ENCODE measurements around the gene PPARG. TPM values are rescaled to one million over a fixed set of nuclear protein-coding genes. Genes with fewer than 3 reads are reported as not detected.

PPARG gene
- total and polyA plus RNA-seq, 2 of the 8 experiments (the other 6 are each of a cell fraction or from before 2014, with no cell fraction given) = 0.06 TPM; not detected in 1

GRCh38 chr3:12465151-12465835 lies 176.4 kb downstream of the PPARG start:
- ChIA-PET POLR2A (ENCODE audit: partially characterized antibody) (no interaction called here), CTCF (ENCODE audit: partially characterized antibody) (interaction anchor here (0.6 to 1.8 kb wide), 4 partner anchors 11 to 310 kb away, joined by 3 to 9 read pairs (median 4); no protein-coding TSS in a partner anchor)
- Histone ChIP-seq H3K27me3 (replicated peaks in 1 of 4; ENCODE audit: control insufficient read depth in 3 of 4, extremely low read depth in 1 of 4, insufficient read depth in 3 of 4, low read length in 3 of 4) (no peaks in the 10 kb centered on the region), H3K9ac (replicated peaks in 1 of 4; ENCODE audit: extremely low read depth in 1 of 4, low read depth in 3 of 4, low read length in 3 of 4) (no peak overlapping the region), H3K14ac (ENCODE audit: insufficient read length) (no peak overlapping the region), H3K79me1 (ENCODE audit: low read depth, low read length) (no peaks in the 10 kb centered on the region), H3K27ac (ENCODE audit: low read depth, low read length) (no peak overlapping the region), H4K91ac (replicated peaks; ENCODE audit: insufficient read length, low read length) (no peak overlapping the region), H4K20me1 (replicated peaks in 1 of 2; ENCODE audit: control insufficient read depth in 1 of 2, insufficient read depth in 2 of 2, low read length in 2 of 2) (no peaks in the 10 kb centered on the region), H3K23me2 (ENCODE audit: low read depth, low read length) (no peaks in the 10 kb centered on the region), H4K8ac (ENCODE audit: extremely low read depth, insufficient read depth, low read length) (no peak overlapping the region), H2AFZ (ENCODE audit: low read length) (no peak overlapping the region), H3K36me3 (ENCODE audit: control insufficient read depth in 2 of 4, insufficient read depth in 4 of 4, low read length in 3 of 4) (no peaks in the 10 kb centered on the region), H3K56ac (replicated peaks; ENCODE audit: insufficient read length, low read depth, low read length) (no peak overlapping the region), H4K5ac (ENCODE audit: insufficient read length, low read depth, low read length) (no peak overlapping the region), H3K4ac (replicated peaks; ENCODE audit: insufficient read length, low read depth, low read length) (no peak overlapping the region), H3K18ac (ENCODE audit: extremely low read depth, low read length) (no peak overlapping the region), H2AK5ac (ENCODE audit: low read depth, low read length) (no peak overlapping the region), H3K4me2 (ENCODE audit: insufficient read depth in 1 of 2, low read depth in 2 of 2, low read length in 2 of 2) (no peak overlapping the region), H3K4me1 (replicated peaks in 1 of 4; ENCODE audit: control insufficient read depth in 3 of 4, insufficient read depth in 4 of 4, low read length in 3 of 4) (peaks cover 0 to 2% (median 0%) of the 10 kb centered on the region in 4 experiments; a peak in 1 of 7 replicates), H3K9me3 (ENCODE audit: insufficient read depth in 2 of 2, low read depth in 1 of 2, low read length in 1 of 2) (no peaks in the 10 kb centered on the region), H2BK120ac (replicated peaks; ENCODE audit: low read depth, low read length) (no peak overlapping the region), H3K23ac (ENCODE audit: insufficient read length) (no peak overlapping the region), H2BK5ac (ENCODE audit: low read depth, low read length) (no peak overlapping the region), H2BK15ac (ENCODE audit: low read length) (no peak overlapping the region), H3K4me3 (ENCODE audit: extremely low read depth in 1 of 4, insufficient read depth in 2 of 4, low read depth in 3 of 4, low read length in 4 of 4) (no peak overlapping the region), H2BK20ac (ENCODE audit: low read length) (no peak overlapping the region), H2BK12ac (ENCODE audit: low read depth, low read length) (no peak overlapping the region), H3K79me2 (ENCODE audit: control insufficient read depth in 1 of 2, insufficient read depth in 2 of 2, low read length in 2 of 2) (no peaks in the 10 kb centered on the region)
- no peak for FAIRE-seq
- no peak for DNase-seq (ENCODE audit: low read depth in 1 of 2, low spot score in 2 of 2)
- 89% methylated on average over 16 of the region's 18 CpGs; no CpG with 5 or more reads in 1 of the 2 experiments for WGBS, 2 experiments (ENCODE audit: extremely low coverage in 1 of 2, insufficient coverage in 1 of 2, insufficient read length in 1 of 2, insufficient replicate concordance in 2 of 2, low coverage in 1 of 2, low lambda C conversion rate in 2 of 2, missing lambda C conversion rate in 1 of 2)
- no peak for TF ChIP-seq CHD2 (IDR thresholded peaks at IDR 0.05; ENCODE audit: low read length)
